ENCODE measurements around the gene OXSR1.

The OXSR1 gene

DNA sequence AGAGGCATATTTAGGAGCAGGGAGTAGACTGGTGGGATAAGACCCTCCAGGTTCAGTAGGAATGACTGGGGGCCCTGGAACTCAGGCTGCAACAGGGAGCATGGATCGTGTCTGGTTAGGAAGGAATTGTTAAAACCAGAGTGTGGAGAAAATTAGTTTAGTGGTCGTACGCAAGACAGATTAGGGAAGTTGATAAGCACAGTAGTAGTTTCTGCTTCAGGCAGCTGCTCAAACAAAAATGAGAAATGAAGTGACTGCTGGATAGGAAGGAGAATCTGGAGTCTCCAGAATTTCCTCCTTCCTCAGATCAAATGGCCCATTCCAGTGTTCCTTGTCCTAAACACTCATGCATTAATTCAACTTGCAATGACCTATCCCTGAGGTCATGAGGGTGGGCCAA lies 15.6 kb upstream of the OXSR1 start:
- no peaks in the 10 kb centered on the region for H3K36me3 ChIP-seq (ENCODE audit: insufficient read depth, insufficient read length, low read length)
- TF ChIP-seq SUZ12 (IDR thresholded peaks at IDR 0.05; ENCODE audit: extremely low read depth, insufficient read depth, insufficient read length): no peak
- TF ChIP-seq YY1 (IDR thresholded peaks at IDR 0.05; ENCODE audit: insufficient read depth, insufficient read length): no peak
- no peak for DNase-seq (ENCODE audit: low read depth, low spot score)
- H3K9ac ChIP-seq (ENCODE audit: insufficient read length, low read depth): no peak overlapping the region
- no peak overlapping the region for H3K4me3 ChIP-seq (ENCODE audit: insufficient read length, low read depth)
- H3K27me3 ChIP-seq (ENCODE audit: insufficient read depth, insufficient read length): no peaks in the 10 kb centered on the region
- no peaks in the 10 kb centered on the region for H3K4me1 ChIP-seq (ENCODE audit: insufficient read depth, insufficient read length)
- peaks cover 6% of the 10 kb centered on the region; the same call in 1 of the 2 replicates for H3K9me3 ChIP-seq (ENCODE audit: insufficient read depth, low read length)

DNA sequence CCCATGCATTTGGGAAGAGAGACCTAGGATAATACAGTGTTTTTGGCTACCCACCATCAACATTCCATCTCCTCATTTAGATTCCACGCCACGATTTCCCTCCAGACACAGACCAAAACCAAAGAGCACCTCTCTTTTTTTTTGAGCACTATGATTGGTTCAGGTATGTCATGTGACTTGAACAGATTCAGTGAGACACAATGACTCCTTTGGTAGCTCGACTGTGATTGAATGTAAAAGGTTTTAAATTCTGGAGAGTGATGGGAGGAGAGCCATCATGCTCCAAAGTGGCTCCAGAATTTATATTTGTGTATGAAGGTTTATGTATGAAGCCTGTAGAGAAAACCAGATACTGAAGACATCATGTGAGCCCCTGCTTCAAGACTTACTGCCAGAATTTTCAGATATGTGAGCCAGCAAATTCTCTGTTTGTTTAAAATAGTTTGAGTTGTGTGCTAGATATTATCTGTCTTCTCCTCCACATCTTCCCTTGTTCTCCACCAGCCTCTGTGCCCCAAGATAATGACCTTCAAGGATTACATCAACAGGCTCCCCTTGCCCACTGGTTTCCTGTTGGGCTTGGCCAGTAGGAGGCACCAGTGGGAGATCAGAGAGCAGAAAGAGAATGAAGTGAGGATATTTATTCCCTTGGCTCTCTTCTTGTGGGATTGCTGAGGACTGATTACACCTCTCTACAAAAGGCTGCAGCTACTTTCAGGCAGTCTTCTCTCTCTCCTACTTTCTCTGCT lies 14.4 kb upstream of the OXSR1 start:
- DNase-seq (ENCODE audit: low read depth, low spot score): no peak
- H3K9ac ChIP-seq (ENCODE audit: insufficient read length, low read depth): no peak overlapping the region
- TF ChIP-seq YY1 (IDR thresholded peaks at IDR 0.05; ENCODE audit: insufficient read depth, insufficient read length) (no peak), SUZ12 (IDR thresholded peaks at IDR 0.05; ENCODE audit: extremely low read depth, insufficient read depth, insufficient read length) (no peak), ZNF274 (IDR thresholded peaks at IDR 0.05; ENCODE audit: low read depth, low read length) (no peak)
- no peaks in the 10 kb centered on the region for H3K27me3 ChIP-seq (ENCODE audit: insufficient read depth, insufficient read length)
- no peaks in the 10 kb centered on the region for H3K4me1 ChIP-seq (ENCODE audit: insufficient read depth, insufficient read length)
- H3K9me3 ChIP-seq (ENCODE audit: insufficient read depth, low read length): peaks cover 6% of the 10 kb centered on the region; the same call in 1 of the 2 replicates
- no peak overlapping the region for H3K4me3 ChIP-seq (ENCODE audit: insufficient read length, low read depth)
- H3K36me3 ChIP-seq (ENCODE audit: insufficient read depth, insufficient read length, low read length): no peaks in the 10 kb centered on the region

DNA sequence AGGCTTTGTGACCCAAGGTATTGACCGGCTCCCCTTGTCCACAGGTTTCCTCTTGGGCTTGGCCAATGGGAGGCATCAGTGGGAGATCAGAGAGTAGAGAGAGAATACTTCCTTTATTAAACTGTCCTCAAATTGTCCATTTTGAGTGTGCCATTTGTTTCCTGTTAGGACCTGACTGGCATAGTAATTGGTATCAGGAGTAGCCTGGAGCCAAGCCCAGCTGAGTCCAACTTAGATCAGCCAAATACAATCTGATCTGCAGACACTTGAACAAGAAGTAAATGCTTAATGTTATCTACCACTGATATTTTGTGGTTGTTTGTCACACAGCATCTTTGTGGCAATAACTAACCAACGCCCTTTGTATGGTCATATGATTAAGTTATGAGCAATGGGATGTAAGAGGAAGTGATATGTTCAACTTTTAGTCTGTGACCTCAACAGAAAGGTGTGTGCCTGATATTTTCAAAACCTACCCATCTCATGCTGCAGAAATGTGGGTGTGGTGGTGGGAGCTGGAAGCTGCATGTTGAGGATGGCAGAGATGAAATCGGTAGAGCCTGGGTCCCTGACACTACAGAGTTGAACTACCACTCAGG lies 13.6 kb upstream of the OXSR1 start:
- DNase-seq (ENCODE audit: low read depth, low spot score): no peak
- no peaks in the 10 kb centered on the region for H3K27me3 ChIP-seq (ENCODE audit: insufficient read depth, insufficient read length)
- no peak for TF ChIP-seq SUZ12 (IDR thresholded peaks at IDR 0.05; ENCODE audit: extremely low read depth, insufficient read depth, insufficient read length)
- TF ChIP-seq ZNF274 (IDR thresholded peaks at IDR 0.05; ENCODE audit: low read depth, low read length): no peak
- TF ChIP-seq YY1 (IDR thresholded peaks at IDR 0.05; ENCODE audit: insufficient read depth, insufficient read length): no peak
- peaks cover 4% of the 10 kb centered on the region; the same call in 1 of the 2 replicates for H3K9me3 ChIP-seq (ENCODE audit: insufficient read depth, low read length)
- H3K4me3 ChIP-seq (ENCODE audit: insufficient read length, low read depth): no peak overlapping the region
- H3K36me3 ChIP-seq (ENCODE audit: insufficient read depth, insufficient read length, low read length): no peaks in the 10 kb centered on the region
- no peak overlapping the region for H3K9ac ChIP-seq (ENCODE audit: insufficient read length, low read depth)
- no peaks in the 10 kb centered on the region for H3K4me1 ChIP-seq (ENCODE audit: insufficient read depth, insufficient read length)

DNA sequence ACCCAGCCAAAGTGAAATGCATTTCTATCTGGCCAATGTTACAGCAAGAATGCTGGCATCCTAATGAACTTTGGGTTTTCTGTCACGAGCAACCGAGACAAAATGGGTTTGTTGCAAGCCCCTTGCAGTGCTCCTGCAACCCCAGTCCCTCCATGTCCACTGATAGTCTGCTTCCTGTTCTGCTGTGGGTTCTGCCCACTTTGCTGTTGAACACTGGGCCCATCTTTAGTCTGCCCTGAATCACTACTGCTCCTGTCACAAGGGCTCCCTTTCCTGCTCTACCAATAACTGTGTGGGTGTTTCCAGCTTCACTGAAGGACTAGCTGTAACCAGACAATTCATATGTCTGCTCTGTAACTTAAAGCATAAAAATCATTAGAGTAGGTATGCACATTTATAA lies 12.7 kb upstream of the OXSR1 start:
- TF ChIP-seq ZNF274 (IDR thresholded peaks at IDR 0.05; ENCODE audit: low read depth, low read length) (no peak), YY1 (IDR thresholded peaks at IDR 0.05; ENCODE audit: insufficient read depth, insufficient read length) (no peak), SUZ12 (IDR thresholded peaks at IDR 0.05; ENCODE audit: extremely low read depth, insufficient read depth, insufficient read length) (no peak)
- no peaks in the 10 kb centered on the region for H3K4me1 ChIP-seq (ENCODE audit: insufficient read depth, insufficient read length)
- no peaks in the 10 kb centered on the region for H3K36me3 ChIP-seq (ENCODE audit: insufficient read depth, insufficient read length, low read length)
- H3K9ac ChIP-seq (ENCODE audit: insufficient read length, low read depth): no peak overlapping the region
- no peaks in the 10 kb centered on the region for H3K27me3 ChIP-seq (ENCODE audit: insufficient read depth, insufficient read length)
- H3K4me3 ChIP-seq (ENCODE audit: insufficient read length, low read depth): no peak overlapping the region
- no peaks in the 10 kb centered on the region for H3K9me3 ChIP-seq (ENCODE audit: insufficient read depth, low read length)
- no peak for DNase-seq (ENCODE audit: low read depth, low spot score)

DNA sequence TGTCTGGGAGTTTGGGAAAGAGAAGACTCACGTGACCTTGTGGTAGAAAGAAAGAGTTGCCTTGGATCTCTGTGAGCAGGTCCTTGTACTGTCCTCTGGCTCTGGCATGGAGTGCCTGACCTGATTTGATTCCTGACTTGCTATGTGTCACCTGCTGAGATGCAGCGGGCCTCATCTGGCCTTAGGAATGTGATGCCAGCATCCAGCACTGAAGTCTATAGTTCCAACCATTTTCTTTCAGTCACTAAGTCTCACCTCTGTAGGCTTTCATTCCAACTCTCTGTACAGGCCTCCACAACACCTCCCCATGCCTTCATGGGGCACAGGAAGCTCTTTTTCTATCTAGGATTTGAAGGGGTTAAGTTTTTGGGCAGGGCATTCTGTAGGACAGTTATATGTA lies 12.1 kb upstream of the OXSR1 start:
- Histone ChIP-seq H3K27me3 (ENCODE audit: insufficient read depth, insufficient read length) (no peaks in the 10 kb centered on the region), H3K4me1 (ENCODE audit: insufficient read depth, insufficient read length) (no peaks in the 10 kb centered on the region), H3K9ac (ENCODE audit: insufficient read length, low read depth) (no peak overlapping the region), H3K4me3 (ENCODE audit: insufficient read length, low read depth) (no peak overlapping the region), H3K36me3 (ENCODE audit: insufficient read depth, insufficient read length, low read length) (no peaks in the 10 kb centered on the region), H3K9me3 (ENCODE audit: insufficient read depth, low read length) (no peaks in the 10 kb centered on the region)
- DNase-seq (ENCODE audit: low read depth, low spot score): no peak
- TF ChIP-seq SUZ12 (IDR thresholded peaks at IDR 0.05; ENCODE audit: extremely low read depth, insufficient read depth, insufficient read length) (no peak), YY1 (IDR thresholded peaks at IDR 0.05; ENCODE audit: insufficient read depth, insufficient read length) (no peak), ZNF274 (IDR thresholded peaks at IDR 0.05; ENCODE audit: low read depth, low read length) (no peak)

DNA sequence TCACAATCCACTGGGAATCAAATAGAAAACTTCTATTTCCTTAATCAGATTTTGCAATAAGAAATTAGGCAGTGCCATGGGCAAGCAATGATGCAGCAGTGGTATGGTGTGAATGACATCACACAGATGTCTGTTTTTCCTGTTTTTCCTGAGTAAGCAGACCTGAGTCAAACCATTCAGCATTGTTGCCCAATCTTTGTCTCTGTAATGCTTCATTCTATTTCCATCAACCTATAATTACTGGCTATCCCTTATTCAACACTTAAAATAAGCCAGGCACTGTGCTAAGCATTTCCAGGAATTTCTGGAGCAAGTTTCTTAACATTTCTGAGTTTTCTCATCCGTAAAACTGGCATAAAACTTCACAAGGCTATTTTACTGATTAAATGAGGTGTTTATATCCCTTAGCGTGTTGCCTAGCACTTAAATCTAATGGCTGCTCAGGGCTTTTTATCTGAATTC lies 11.3 kb upstream of the OXSR1 start:
- H3K36me3 ChIP-seq (ENCODE audit: insufficient read depth, insufficient read length, low read length): no peaks in the 10 kb centered on the region
- no peaks in the 10 kb centered on the region for H3K9me3 ChIP-seq (ENCODE audit: insufficient read depth, low read length)
- TF ChIP-seq YY1 (IDR thresholded peaks at IDR 0.05; ENCODE audit: insufficient read depth, insufficient read length) (no peak), ZNF274 (IDR thresholded peaks at IDR 0.05; ENCODE audit: low read depth, low read length) (no peak), SUZ12 (IDR thresholded peaks at IDR 0.05; ENCODE audit: extremely low read depth, insufficient read depth, insufficient read length) (no peak)
- H3K4me3 ChIP-seq (ENCODE audit: insufficient read length, low read depth): no peak overlapping the region
- no peaks in the 10 kb centered on the region for H3K4me1 ChIP-seq (ENCODE audit: insufficient read depth, insufficient read length)
- no peak for DNase-seq (ENCODE audit: low read depth, low spot score)
- no peaks in the 10 kb centered on the region for H3K27me3 ChIP-seq (ENCODE audit: insufficient read depth, insufficient read length)
- no peak overlapping the region for H3K9ac ChIP-seq (ENCODE audit: insufficient read length, low read depth)

DNA sequence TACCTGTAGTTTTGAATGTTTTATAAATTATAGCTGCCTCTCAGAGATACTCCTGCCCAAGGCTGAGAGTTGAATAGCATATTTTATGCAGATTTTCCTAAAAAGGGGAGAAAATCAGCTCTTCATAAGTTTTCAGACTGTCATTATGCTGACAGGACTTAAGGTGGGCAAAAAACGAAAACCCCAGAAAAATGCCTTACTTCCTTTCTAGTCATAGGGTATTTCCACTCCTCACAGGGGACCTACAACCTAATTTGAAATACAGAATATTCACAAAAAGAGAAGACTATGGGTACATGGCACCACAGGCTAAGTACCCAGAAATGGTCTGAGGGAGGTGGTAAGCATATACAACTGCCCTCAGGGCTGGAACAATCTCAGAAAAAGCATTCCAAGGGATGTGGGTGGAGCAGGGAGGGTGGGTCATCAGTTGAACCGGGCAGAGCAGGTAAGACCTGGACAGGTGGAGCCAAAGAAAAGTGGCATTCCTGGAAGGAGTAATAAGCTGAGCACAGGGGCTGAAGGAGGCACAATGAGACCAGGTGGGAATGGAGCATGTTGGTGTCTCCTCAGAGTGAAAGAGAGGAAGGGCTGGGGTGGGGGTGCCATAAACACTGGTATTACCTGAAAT lies 10.6 kb upstream of the OXSR1 start:
- no peak for DNase-seq (ENCODE audit: low read depth, low spot score)
- H3K9me3 ChIP-seq (ENCODE audit: insufficient read depth, low read length): no peaks in the 10 kb centered on the region
- no peaks in the 10 kb centered on the region for H3K36me3 ChIP-seq (ENCODE audit: insufficient read depth, insufficient read length, low read length)
- H3K9ac ChIP-seq (ENCODE audit: insufficient read length, low read depth): no peak overlapping the region
- no peak for TF ChIP-seq YY1 (IDR thresholded peaks at IDR 0.05; ENCODE audit: insufficient read depth, insufficient read length)
- no peak for TF ChIP-seq ZNF274 (IDR thresholded peaks at IDR 0.05; ENCODE audit: low read depth, low read length)
- no peak for TF ChIP-seq SUZ12 (IDR thresholded peaks at IDR 0.05; ENCODE audit: extremely low read depth, insufficient read depth, insufficient read length)
- H3K4me3 ChIP-seq (ENCODE audit: insufficient read length, low read depth): no peak overlapping the region
- H3K4me1 ChIP-seq (ENCODE audit: insufficient read depth, insufficient read length): no peaks in the 10 kb centered on the region
- no peaks in the 10 kb centered on the region for H3K27me3 ChIP-seq (ENCODE audit: insufficient read depth, insufficient read length)

Measured in NT2/D1 (cell line).